ENCODE results near the gene LRP11. TPM values are rescaled to one million over a fixed set of nuclear protein-coding genes. Genes with fewer than 3 reads are reported as not detected.
"Not testable (repeated sequence)": the region's sequence is repeated elsewhere in the genome, so short reads cannot be mapped to it uniquely, and the experiment has no call there.

Gene LRP11
- total RNA-seq, 1 experiment from 2014 or later: 32.4 TPM

GRCh38 chr6:149855040-149855654 lies 9.0 kb downstream of the LRP11 start:
- H3K4me3 ChIP-seq: no peak overlapping the region
- no peaks in the 10 kb centered on the region for H3K9me3 ChIP-seq (replicated peaks)
- no peaks in the 10 kb centered on the region for H3K27me3 ChIP-seq
- DNase-seq: no peak
- peak overlapping the region; percentile 23; the same call in 1 of the 2 replicates for H3K27ac ChIP-seq
- H3K36me3 ChIP-seq: 0 out of 2 replicates have a peak, but pooled peaks cover 2% of the 10 kb centered on the region
- H3K4me1 ChIP-seq: peaks cover 35% of the 10 kb centered on the region

GRCh38 chr6:149854532-149854931 lies 9.6 kb downstream of the LRP11 start:
- no peak overlapping the region for H3K4me3 ChIP-seq
- H3K4me1 ChIP-seq: peaks cover 35% of the 10 kb centered on the region
- no peak for DNase-seq
- H3K27me3 ChIP-seq: no peaks in the 10 kb centered on the region
- no peak overlapping the region; the same call in 1 of the 2 replicates for H3K27ac ChIP-seq
- H3K36me3 ChIP-seq: 0 out of 2 replicates have a peak, but pooled peaks cover 2% of the 10 kb centered on the region
- H3K9me3 ChIP-seq (replicated peaks): no peaks in the 10 kb centered on the region

- not testable (repeated sequence) for H3K36me3 ChIP-seq; H3K9me3 ChIP-seq (replicated peaks); H3K4me3 ChIP-seq; H3K27me3 ChIP-seq; H3K27ac ChIP-seq; DNase-seq
- H3K4me1 ChIP-seq: peaks cover 35% of the 10 kb centered on the region
These were observed 10.1 kb downstream of the LRP11 start for GRCh38 chr6:149854017-149854416.

- peaks cover 36% of the 10 kb centered on the region for H3K4me1 ChIP-seq
- H3K27me3 ChIP-seq: no peaks in the 10 kb centered on the region
- 0 out of 2 replicates have a peak, but pooled peaks cover 2% of the 10 kb centered on the region for H3K36me3 ChIP-seq
- no peak overlapping the region for H3K27ac ChIP-seq
- no peak overlapping the region for H3K4me3 ChIP-seq
- DNase-seq: no peak
- no peaks in the 10 kb centered on the region for H3K9me3 ChIP-seq (replicated peaks)
These were observed 11.3 kb downstream of the LRP11 start for GRCh38 chr6:149852881-149853280.

GRCh38 chr6:149852180-149852579 lies 12.0 kb downstream of the LRP11 start:
- Histone ChIP-seq H3K4me3 (no peak overlapping the region), H3K27me3 (no peaks in the 10 kb centered on the region), H3K9me3 (replicated peaks) (no peaks in the 10 kb centered on the region), H3K4me1 (peaks cover 40% of the 10 kb centered on the region), H3K27ac (peak overlapping the region; percentile 20; the same call in 1 of the 2 replicates), H3K36me3 (0 out of 2 replicates have a peak, but pooled peaks cover 2% of the 10 kb centered on the region)
- DNase-seq: peak; percentile 26 to 47

DNA sequence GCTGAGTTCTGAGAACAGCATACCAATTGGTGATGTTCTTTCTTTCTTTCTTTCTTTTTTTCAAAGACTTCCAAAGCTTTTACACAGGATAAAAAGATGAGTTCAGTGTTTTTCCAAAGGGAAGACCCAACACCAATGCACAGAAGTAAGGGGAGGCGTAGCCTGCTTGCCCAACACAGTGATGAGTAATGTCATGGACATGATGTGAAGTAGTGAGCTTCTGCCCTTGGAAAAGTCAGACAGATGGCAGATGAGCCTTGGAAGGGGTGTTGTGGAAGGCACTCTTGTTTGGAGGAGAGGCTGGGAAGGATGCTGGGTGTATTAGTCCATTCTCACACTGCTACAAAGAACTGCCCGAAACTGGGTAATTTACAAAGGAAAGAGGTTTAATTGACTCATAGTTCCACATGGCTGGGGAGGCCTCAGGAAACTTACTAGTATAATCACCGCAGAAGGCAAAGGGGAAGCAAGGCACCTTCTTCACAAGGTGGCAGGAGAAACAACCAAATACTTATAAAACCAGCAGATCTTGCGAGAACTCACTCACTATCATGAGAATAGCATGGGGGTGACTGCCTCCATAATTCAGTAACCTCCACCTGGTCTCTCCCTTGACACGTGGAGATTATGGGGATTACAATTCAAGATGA lies 12.6 kb downstream of the LRP11 start:
- Histone ChIP-seq H3K36me3 (0 out of 2 replicates have a peak, but pooled peaks cover 2% of the 10 kb centered on the region), H3K9me3 (replicated peaks) (no peaks in the 10 kb centered on the region), H3K27me3 (no peaks in the 10 kb centered on the region), H3K4me3 (no peak overlapping the region), H3K4me1 (peaks cover 40% of the 10 kb centered on the region), H3K27ac (no peak overlapping the region)
- no peak for DNase-seq

GRCh38 chr6:149848343-149848742 lies 15.8 kb downstream of the LRP11 start:
- not testable (repeated sequence) for H3K27me3 ChIP-seq; DNase-seq; H3K9me3 ChIP-seq (replicated peaks); H3K36me3 ChIP-seq; H3K4me3 ChIP-seq
- Histone ChIP-seq H3K4me1 (peaks cover 35% of the 10 kb centered on the region), H3K27ac (peak overlapping the region; percentile 63; the same call in 1 of the 2 replicates)

DNA sequence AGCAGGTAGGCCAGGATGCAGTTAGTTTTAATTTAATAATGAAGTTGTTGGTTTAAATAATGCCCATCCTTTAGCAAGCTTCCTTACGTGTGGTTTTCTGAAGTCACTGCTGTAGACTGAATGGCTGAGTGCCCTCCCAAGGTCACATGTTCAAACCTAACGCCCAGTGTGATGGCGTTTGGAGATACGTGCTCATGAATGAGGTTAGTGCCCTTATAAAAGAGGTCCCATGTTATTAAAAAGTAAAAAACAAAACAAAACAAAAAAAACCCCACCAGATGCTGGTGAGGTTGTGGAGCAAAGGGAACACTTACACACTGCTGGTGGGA lies 16.3 kb downstream of the LRP11 start:
- Histone ChIP-seq H3K36me3 (0 out of 2 replicates have a peak, but pooled peaks cover 2% of the 10 kb centered on the region), H3K4me1 (peaks cover 35% of the 10 kb centered on the region), H3K27me3 (no peaks in the 10 kb centered on the region), H3K4me3 (no peak overlapping the region), H3K9me3 (replicated peaks) (no peaks in the 10 kb centered on the region), H3K27ac (peak overlapping the region; percentile 63)
- no peak for DNase-seq

DNA sequence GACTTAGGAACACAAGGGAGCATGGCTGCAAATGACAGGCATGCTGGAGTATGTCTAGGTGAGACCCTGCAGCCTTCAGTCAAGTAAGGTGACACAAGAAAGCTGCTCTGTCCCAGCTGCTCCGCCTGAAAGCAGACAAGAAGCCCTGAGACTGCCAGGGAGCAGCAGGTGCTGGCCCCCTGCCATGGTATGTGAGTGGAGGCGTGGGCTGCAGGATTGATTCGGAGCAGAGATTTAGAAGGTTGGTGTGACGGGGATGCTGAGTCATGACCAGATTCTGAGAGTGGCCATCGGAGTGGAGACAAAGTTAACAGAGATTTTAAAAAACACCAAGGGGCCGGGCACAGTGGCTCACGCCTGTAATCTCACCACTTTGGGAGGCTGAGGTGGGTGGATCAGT lies 17.8 kb downstream of the LRP11 start:
- DNase-seq: peak; percentile 87 to 88
- Histone ChIP-seq H3K4me1 (peaks cover 24% of the 10 kb centered on the region), H3K27ac (peak overlapping the region; percentile 63), H3K4me3 (no peak overlapping the region), H3K9me3 (replicated peaks) (no peaks in the 10 kb centered on the region), H3K36me3 (peaks cover 6% of the 10 kb centered on the region; the same call in 1 of the 2 replicates), H3K27me3 (no peaks in the 10 kb centered on the region)

- H3K27ac ChIP-seq: peak overlapping the region; percentile 63; the same call in 1 of the 2 replicates
- no peak overlapping the region for H3K4me3 ChIP-seq
- DNase-seq: no peak
- H3K36me3 ChIP-seq: peaks cover 6% of the 10 kb centered on the region; the same call in 1 of the 2 replicates
- peaks cover 24% of the 10 kb centered on the region for H3K4me1 ChIP-seq
- H3K9me3 ChIP-seq (replicated peaks): no peaks in the 10 kb centered on the region
- H3K27me3 ChIP-seq: no peaks in the 10 kb centered on the region
These were observed 18.6 kb downstream of the LRP11 start for GRCh38 chr6:149845549-149845948.

DNA sequence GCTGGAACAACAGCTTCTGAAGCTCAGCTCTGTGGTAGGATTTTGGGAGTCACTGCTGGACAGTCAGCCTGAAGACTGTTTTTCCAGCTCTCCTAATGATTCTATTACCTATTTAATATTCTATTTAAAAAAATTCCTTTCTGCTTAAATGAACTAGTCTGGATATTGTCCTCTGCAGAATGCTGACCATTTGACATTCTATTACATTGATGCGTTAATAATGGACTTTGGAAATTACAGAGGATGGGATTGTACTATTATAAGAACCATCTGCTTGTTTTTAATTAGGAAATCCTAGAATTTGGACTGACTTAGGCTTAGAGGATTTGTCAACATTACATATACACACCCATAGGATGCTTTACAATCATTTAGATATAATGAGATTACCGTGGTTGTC lies 19.7 kb downstream of the LRP11 start:
- no peaks in the 10 kb centered on the region for H3K9me3 ChIP-seq (replicated peaks)
- no peak overlapping the region for H3K4me3 ChIP-seq
- H3K36me3 ChIP-seq: peaks cover 6% of the 10 kb centered on the region; the same call in 1 of the 2 replicates
- H3K27me3 ChIP-seq: no peaks in the 10 kb centered on the region
- no peak overlapping the region for H3K27ac ChIP-seq
- peaks cover 24% of the 10 kb centered on the region for H3K4me1 ChIP-seq
- no peak for DNase-seq

GRCh38 chr6:149844036-149844435 lies 20.1 kb downstream of the LRP11 start:
- H3K9me3 ChIP-seq (replicated peaks); DNase-seq; H3K27ac ChIP-seq; H3K27me3 ChIP-seq; H3K4me3 ChIP-seq; H3K36me3 ChIP-seq: not testable (repeated sequence)
- peaks cover 24% of the 10 kb centered on the region for H3K4me1 ChIP-seq

- Histone ChIP-seq H3K4me1 (peaks cover 24% of the 10 kb centered on the region), H3K27ac (no peak overlapping the region), H3K27me3 (no peaks in the 10 kb centered on the region), H3K4me3 (no peak overlapping the region), H3K9me3 (replicated peaks) (no peaks in the 10 kb centered on the region), H3K36me3 (peaks cover 6% of the 10 kb centered on the region; the same call in 1 of the 2 replicates)
- no peak for DNase-seq
These were observed 21.0 kb downstream of the LRP11 start for GRCh38 chr6:149843051-149843633.

DNA sequence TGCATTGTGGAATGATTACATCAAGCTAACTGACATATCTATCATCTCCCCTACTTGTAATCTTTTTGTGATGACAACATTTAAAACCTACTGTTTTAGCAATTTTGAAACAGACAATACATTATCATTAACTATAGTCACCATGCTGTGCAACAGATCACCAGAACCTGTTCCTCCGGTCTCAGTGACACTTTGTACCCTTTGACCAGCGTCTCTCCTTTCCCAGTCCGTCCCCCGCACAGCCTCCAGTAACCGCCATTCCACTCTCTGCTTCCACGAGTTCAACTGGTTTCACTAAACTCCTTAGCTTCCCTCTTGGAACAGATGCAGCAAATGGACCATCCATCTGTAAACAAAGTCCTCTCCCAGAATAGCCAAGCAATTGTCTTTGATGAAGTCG lies 21.8 kb downstream of the LRP11 start:
- no peak for DNase-seq
- no peak overlapping the region for H3K27ac ChIP-seq
- no peak overlapping the region for H3K4me3 ChIP-seq
- no peaks in the 10 kb centered on the region for H3K9me3 ChIP-seq (replicated peaks)
- peaks cover 6% of the 10 kb centered on the region; the same call in 1 of the 2 replicates for H3K36me3 ChIP-seq
- no peaks in the 10 kb centered on the region for H3K27me3 ChIP-seq
- H3K4me1 ChIP-seq: peaks cover 18% of the 10 kb centered on the region
